HFF-Myc (cell line): ENCODE measurements around the gene MFSD11.
A peak's percentile ranks its signal among the peaks of the same experiment; 100 is the strongest.
"Not testable (repeated sequence)": the region's sequence is repeated elsewhere in the genome, so short reads cannot be mapped to it uniquely, and the experiment has no call there.

Experiments used
- DNase-seq: peaks from one replicate; pipeline ENCODE4 v3.0.0-alpha.2; 2011; ENCODE audit warnings: low read depth; ENCODE audit errors: extremely low read depth
- H3K4me3 ChIP-seq: replicated peaks from 2 replicates; pipeline ENCODE4 v1.5.1; 2011; ENCODE audit warnings: low read depth, mild to moderate bottlenecking, control low read depth, low read length
- TF ChIP-seq, protein P1 (sequence below): IDR thresholded peaks from 2 replicates; pipeline ENCODE4 v1.5.1; 2012; ENCODE audit warnings: mild to moderate bottlenecking, low read depth, low read length, control low read depth; ENCODE audit errors: missing control alignments

MFSD11 gene

GRCh38 chr17:76784926-76785325 lies 47.0 kb downstream of the MFSD11 start:
- DNase-seq: no peak
- TF ChIP-seq, protein P1, sequence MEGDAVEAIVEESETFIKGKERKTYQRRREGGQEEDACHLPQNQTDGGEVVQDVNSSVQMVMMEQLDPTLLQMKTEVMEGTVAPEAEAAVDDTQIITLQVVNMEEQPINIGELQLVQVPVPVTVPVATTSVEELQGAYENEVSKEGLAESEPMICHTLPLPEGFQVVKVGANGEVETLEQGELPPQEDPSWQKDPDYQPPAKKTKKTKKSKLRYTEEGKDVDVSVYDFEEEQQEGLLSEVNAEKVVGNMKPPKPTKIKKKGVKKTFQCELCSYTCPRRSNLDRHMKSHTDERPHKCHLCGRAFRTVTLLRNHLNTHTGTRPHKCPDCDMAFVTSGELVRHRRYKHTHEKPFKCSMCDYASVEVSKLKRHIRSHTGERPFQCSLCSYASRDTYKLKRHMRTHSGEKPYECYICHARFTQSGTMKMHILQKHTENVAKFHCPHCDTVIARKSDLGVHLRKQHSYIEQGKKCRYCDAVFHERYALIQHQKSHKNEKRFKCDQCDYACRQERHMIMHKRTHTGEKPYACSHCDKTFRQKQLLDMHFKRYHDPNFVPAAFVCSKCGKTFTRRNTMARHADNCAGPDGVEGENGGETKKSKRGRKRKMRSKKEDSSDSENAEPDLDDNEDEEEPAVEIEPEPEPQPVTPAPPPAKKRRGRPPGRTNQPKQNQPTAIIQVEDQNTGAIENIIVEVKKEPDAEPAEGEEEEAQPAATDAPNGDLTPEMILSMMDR: no peak
- no peak overlapping the region for H3K4me3 ChIP-seq

- DNase-seq, H3K4me3 ChIP-seq: not testable (repeated sequence)
These were observed 49.9 kb downstream of the MFSD11 start for GRCh38 chr17:76787866-76788265.

DNA sequence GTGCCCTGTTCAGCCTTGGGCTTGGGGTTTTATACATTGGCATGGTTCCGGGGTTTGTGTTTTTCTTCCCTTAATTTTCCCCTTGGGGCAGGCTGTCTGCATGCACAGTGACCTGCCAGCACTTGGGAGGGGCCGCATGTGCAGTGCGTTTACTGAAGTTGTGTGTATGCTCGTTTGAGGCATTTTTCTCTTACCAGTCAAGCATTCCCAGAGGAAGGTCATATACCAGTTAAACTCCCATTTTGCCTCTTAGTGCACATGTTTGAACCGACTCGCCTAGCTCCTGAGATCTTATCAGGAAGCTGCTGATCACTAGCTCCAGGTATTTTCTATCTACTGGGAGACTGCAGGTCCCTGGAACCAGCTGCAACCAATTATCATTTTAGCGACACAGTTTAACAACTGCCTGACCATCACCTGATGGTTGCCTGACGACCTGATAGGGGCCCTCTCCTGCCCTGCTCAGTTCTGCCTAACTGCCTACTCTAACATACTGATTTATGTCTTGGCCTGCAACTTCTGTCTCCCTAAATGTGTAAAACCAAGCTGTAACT lies 51.4 kb downstream of the MFSD11 start:
- no peak overlapping the region for H3K4me3 ChIP-seq
- TF ChIP-seq, protein P1: no peak
- no peak for DNase-seq

- no peak for DNase-seq
- 0 out of 2 replicates have a peak overlapping the region, but pooled peaks have one; percentile 9 for H3K4me3 ChIP-seq
- TF ChIP-seq, protein P1: no peak
These were observed 53.4 kb downstream of the MFSD11 start for GRCh38 chr17:76791053-76791980.

DNA sequence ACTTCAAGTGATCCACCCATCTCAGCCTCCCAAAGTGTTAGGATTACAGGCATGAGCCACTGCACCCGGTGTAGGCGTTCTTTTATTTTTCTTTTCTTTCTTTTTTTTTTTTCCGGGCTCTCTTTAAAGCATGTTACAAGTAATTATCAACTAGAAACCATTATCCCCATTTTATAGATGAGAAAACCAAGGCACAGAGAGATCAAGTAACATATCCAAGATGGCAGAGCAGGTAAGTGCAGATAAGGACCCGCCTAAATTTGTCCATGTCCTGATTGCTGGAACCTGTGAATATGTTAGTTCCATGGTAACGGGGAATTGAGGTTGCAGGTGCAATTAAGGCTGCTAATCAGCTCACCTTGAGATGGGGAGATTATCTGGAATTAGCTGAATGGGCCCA lies 54.4 kb downstream of the MFSD11 start:
- TF ChIP-seq, protein P1: no peak
- H3K4me3 ChIP-seq: no peak overlapping the region
- DNase-seq: no peak

- TF ChIP-seq, protein P1: peak; percentile 58
- no peak for DNase-seq
- no peak overlapping the region for H3K4me3 ChIP-seq
These were observed 55.9 kb downstream of the MFSD11 start for GRCh38 chr17:76793775-76794174.

- H3K4me3 ChIP-seq: no peak overlapping the region
- no peak for DNase-seq
- TF ChIP-seq, protein P1: no peak
These were observed 58.2 kb downstream of the MFSD11 start for GRCh38 chr17:76796081-76796480.
